Measurements from ENCODE around the gene OR56A5. TPM values are rescaled to one million over a fixed set of nuclear protein-coding genes. Genes with fewer than 3 reads are reported as not detected.

OR56A5 gene
- total RNA-seq, 1 experiment from 2014 or later = not detected

GRCh38 chr11:5973530-5973929 lies 5.2 kb upstream of the OR56A5 start:
- no peak overlapping the region for H2BK120ac ChIP-seq (ENCODE audit: low read depth, low read length, poor library complexity, severe bottlenecking)
- H3K4me2 ChIP-seq (ENCODE audit: insufficient read depth, insufficient read length, low read length) = no peak overlapping the region
- no peak overlapping the region for H3K23ac ChIP-seq (ENCODE audit: insufficient read length, low read depth, low read length)
- H3T11ph ChIP-seq (ENCODE audit: low read length) = no peak overlapping the region
- H3K79me1 ChIP-seq (ENCODE audit: insufficient read depth, low read depth, low read length, poor library complexity, severe bottlenecking) = no peaks in the 10 kb centered on the region
- no peak overlapping the region for H4K91ac ChIP-seq (ENCODE audit: insufficient read length, low read depth, low read length)
- no peak for TF ChIP-seq CTCF (conservative IDR thresholded peaks at IDR 0.05)
- no peak overlapping the region for H2BK12ac ChIP-seq (ENCODE audit: insufficient read length, low read depth, low read length)
- H3K4ac ChIP-seq (ENCODE audit: low read depth, low read length) = no peak overlapping the region
- H2BK20ac ChIP-seq (ENCODE audit: low read depth, low read length, poor library complexity, severe bottlenecking) = no peak overlapping the region
- H2AK5ac ChIP-seq (ENCODE audit: insufficient read length, low read length) = no peak overlapping the region
- no peak overlapping the region for H3K14ac ChIP-seq (ENCODE audit: insufficient read depth, low read length)
- no peak overlapping the region for H3K4me3 Mint-ChIP-seq
- H3K4me1 ChIP-seq (ENCODE audit: insufficient read depth, low read length) = no peaks in the 10 kb centered on the region
- H4K20me1 ChIP-seq (ENCODE audit: control insufficient read depth, insufficient read depth, insufficient read length) = no peaks in the 10 kb centered on the region
- no peak overlapping the region for H2BK5ac ChIP-seq (ENCODE audit: insufficient read length, low read length)
- H4K5ac ChIP-seq (ENCODE audit: insufficient read length, low read depth, low read length) = no peak overlapping the region
- H3K23me2 ChIP-seq (ENCODE audit: insufficient read length, low read depth, low read length, poor library complexity, severe bottlenecking) = no peaks in the 10 kb centered on the region
- no CpG with 5 or more reads among the region's 1 CpG for WGBS (ENCODE audit: extremely low coverage, insufficient read length, low lambda C conversion rate)
- H3K56ac ChIP-seq (ENCODE audit: insufficient read length, low read depth, low read length) = no peak overlapping the region
- no peak overlapping the region for H2BK15ac ChIP-seq (ENCODE audit: low read depth, low read length)
- no peak for DNase-seq
- H3K27me3 ChIP-seq (ENCODE audit: insufficient read depth, low read length) = no peaks in the 10 kb centered on the region
- no peaks in the 10 kb centered on the region for H3K79me2 ChIP-seq (ENCODE audit: insufficient read depth, low read length)
- H3K27ac ChIP-seq (ENCODE audit: insufficient read length, low read depth, low read length) = no peak overlapping the region
- 0 out of 7 replicates have a peak, but pooled peaks cover 0 to 5% (median 0%) of the 10 kb centered on the region in 3 experiments for H3K36me3 Mint-ChIP-seq (ENCODE audit: insufficient read depth in 1 of 3, low read depth in 3 of 3)
- no peak overlapping the region for H3K18ac ChIP-seq (ENCODE audit: insufficient read length, low read depth, low read length)
- H3K9me3 Mint-ChIP-seq = peaks cover 6 to 11% of the 10 kb centered on the region in 2 experiments; a peak in 4 of 5 replicates
- H4K8ac ChIP-seq (replicated peaks; ENCODE audit: insufficient read length, low read depth, low read length) = no peak overlapping the region
- H3K4me1 Mint-ChIP-seq = no peaks in the 10 kb centered on the region
- H2AFZ ChIP-seq (ENCODE audit: low read length) = no peak overlapping the region
- H3K27ac Mint-ChIP-seq = no peak overlapping the region
- H3K27me3 Mint-ChIP-seq (ENCODE audit: low read depth) = peaks cover 5% of the 10 kb centered on the region
- no peaks in the 10 kb centered on the region for H3K9me3 ChIP-seq (ENCODE audit: control insufficient read depth, low read depth, low read length)
- H3K9ac ChIP-seq (ENCODE audit: extremely low read depth, insufficient read length, low read length) = no peak overlapping the region

Data from H9 (cell line).